H1 (cell line): ENCODE measurements around the gene ZMIZ1. TPM values are rescaled to one million over a fixed set of nuclear protein-coding genes. Genes with fewer than 3 reads are reported as not detected.

ENCODE experiments used
- CTCF ChIA-PET: fragments of 300-600 bp; sonication (Branson Sonifier 250); formaldehyde crosslinking; loops from one replicate; lab custom pipeline; 2021; ENCODE audit not compliant: partially characterized antibody; lab: Charles Lee
- POLR2A ChIA-PET: fragments of 300-600 bp; sonication (Branson Sonifier 250); formaldehyde crosslinking; loops from one replicate; lab custom pipeline; 2021; ENCODE audit warnings: inconsistent platforms; ENCODE audit not compliant: partially characterized antibody; lab: Charles Lee
- DNase-seq, 2 experiments: peaks; one replicate each; pipeline versions ENCODE4 v3.0.0 to v3.0.0-alpha.2; 2010 to 2022; ENCODE audit warnings: low spot score in 2 of 2, low read depth in 1 of 2, mixed read lengths in 1 of 2
- FAIRE-seq: peaks from 2 replicates; lab custom pipeline; 2011; peaks lifted over from hg19 to GRCh38; lab: Jason Lieb, UNC
- H2AFZ ChIP-seq: 2 replicates; pipeline ENCODE4 v1.8.1; 2012; ENCODE audit warnings: low read length, inconsistent platforms
- H2AK5ac ChIP-seq: 2 replicates; pipeline ENCODE4 v1.6.1; 2013; ENCODE audit warnings: low read depth, low read length
- H2BK120ac ChIP-seq: replicated peaks from 2 replicates; pipeline ENCODE3; 2013; ENCODE audit warnings: low read depth, low read length, inconsistent platforms
- H2BK12ac ChIP-seq: 2 replicates; pipeline ENCODE4 v1.6.1; 2013; ENCODE audit warnings: low read depth, low read length
- H2BK15ac ChIP-seq: 2 replicates; pipeline ENCODE4 v1.6.1; 2013; ENCODE audit warnings: low read length
- H2BK20ac ChIP-seq: 2 replicates; pipeline ENCODE4 v1.6.1; 2013; ENCODE audit warnings: low read length
- H2BK5ac ChIP-seq: 2 replicates; pipeline ENCODE4 v1.6.1; 2013; ENCODE audit warnings: low read depth, low read length
- H3K14ac ChIP-seq: 2 replicates; pipeline ENCODE4 v1.6.1; 2013; ENCODE audit warnings: inconsistent platforms; ENCODE audit not compliant: insufficient read length
- H3K18ac ChIP-seq: 2 replicates; pipeline ENCODE4 v1.6.1; 2013; ENCODE audit warnings: low read length; ENCODE audit errors: extremely low read depth
- H3K23ac ChIP-seq: 2 replicates; pipeline ENCODE4 v1.6.1; 2013; ENCODE audit warnings: inconsistent platforms; ENCODE audit not compliant: insufficient read length
- H3K23me2 ChIP-seq: 2 replicates; pipeline ENCODE4 v1.6.1; 2013; ENCODE audit warnings: low read depth, low read length
- H3K27ac ChIP-seq: 2 replicates; pipeline ENCODE4 v1.6.1; 2011; ENCODE audit warnings: low read depth, low read length, inconsistent platforms
- H3K27me3 ChIP-seq, 4 experiments: replicated peaks in 1 of 4; 1 replicate in 1 of 4; 2 replicates in 3 of 4; pipeline versions ENCODE4 v1.6.1 to v1.8.1; 2011 to 2013; ENCODE audit warnings: low read length in 3 of 4, mild to moderate bottlenecking in 3 of 4, inconsistent platforms in 2 of 4, mixed read lengths in 2 of 4, moderate library complexity in 1 of 4; ENCODE audit not compliant: control insufficient read depth in 3 of 4, insufficient read depth in 3 of 4; ENCODE audit errors: extremely low read depth in 1 of 4
- H3K36me3 ChIP-seq, 4 experiments: 2 replicates each; pipeline versions ENCODE4 v1.6.1 to v1.8.1; 2011 to 2013; ENCODE audit warnings: mild to moderate bottlenecking in 4 of 4, low read length in 3 of 4, moderate library complexity in 2 of 4, control low read depth in 1 of 4, inconsistent platforms in 1 of 4; ENCODE audit not compliant: insufficient read depth in 4 of 4, control insufficient read depth in 2 of 4
- H3K4ac ChIP-seq: replicated peaks from 2 replicates; pipeline ENCODE3; 2013; ENCODE audit warnings: low read length, low read depth, mixed read lengths, inconsistent platforms; ENCODE audit not compliant: insufficient read length
- H3K4me1 ChIP-seq, 4 experiments: replicated peaks in 1 of 4; 1 replicate in 1 of 4; 2 replicates in 3 of 4; pipeline versions ENCODE4 v1.6.1 to v1.8.1; 2011 to 2013; ENCODE audit warnings: low read length in 3 of 4, inconsistent platforms in 2 of 4, mixed read lengths in 1 of 4; ENCODE audit not compliant: insufficient read depth in 4 of 4, control insufficient read depth in 3 of 4
- H3K4me2 ChIP-seq, 2 experiments: 2 replicates each; pipeline versions ENCODE4 v1.6.1 to v1.8.1; 2011 to 2013; ENCODE audit warnings: low read depth in 2 of 2, low read length in 2 of 2, control low read depth in 1 of 2, inconsistent platforms in 1 of 2, mild to moderate bottlenecking in 1 of 2; ENCODE audit not compliant: insufficient read depth in 1 of 2
- H3K4me3 ChIP-seq, 4 experiments: fragments of 200-600, 300-600 bp in 1 of 4; sonication (generic), shearing (Covaris generic), sonication (Bioruptor Twin) in 1 of 4; 2 replicates each; pipeline versions ENCODE4 v1.5.1 to v1.8.1; 2011 to 2016; ENCODE audit warnings: low read length in 4 of 4, low read depth in 3 of 4, control low read depth in 2 of 4, inconsistent platforms in 2 of 4, mild to moderate bottlenecking in 2 of 4, mixed read lengths in 1 of 4, moderate library complexity in 1 of 4; ENCODE audit not compliant: insufficient read depth in 2 of 4; ENCODE audit errors: extremely low read depth in 1 of 4
- H3K56ac ChIP-seq: replicated peaks from 2 replicates; pipeline ENCODE3; 2013; ENCODE audit warnings: low read depth, mild to moderate bottlenecking, mixed read lengths, low read length, inconsistent platforms; ENCODE audit not compliant: insufficient read length
- H3K79me1 ChIP-seq: 2 replicates; pipeline ENCODE4 v1.6.1; 2013; ENCODE audit warnings: low read depth, low read length, control low read depth
- H3K79me2 ChIP-seq, 2 experiments: 2 replicates each; pipeline versions ENCODE4 v1.6.1 to v1.8.1; 2012 to 2013; ENCODE audit warnings: low read length in 2 of 2, mild to moderate bottlenecking in 2 of 2, inconsistent platforms in 1 of 2; ENCODE audit not compliant: insufficient read depth in 2 of 2, control insufficient read depth in 1 of 2
- H3K9ac ChIP-seq, 4 experiments: replicated peaks in 1 of 4; 1 replicate in 1 of 4; 2 replicates in 3 of 4; pipeline versions ENCODE4 v1.6.1 to v1.8.1; 2011 to 2013; ENCODE audit warnings: low read depth in 3 of 4, low read length in 3 of 4, control low read depth in 2 of 4, mild to moderate bottlenecking in 2 of 4, moderate library complexity in 2 of 4, inconsistent platforms in 1 of 4; ENCODE audit errors: extremely low read depth in 1 of 4
- H3K9me3 ChIP-seq, 2 experiments: 2 replicates each; pipeline versions ENCODE4 v1.6.1 to v1.8.1; 2012 to 2013; ENCODE audit warnings: mild to moderate bottlenecking in 2 of 2, moderate library complexity in 2 of 2, control low read depth in 1 of 2, inconsistent platforms in 1 of 2, low read depth in 1 of 2, low read length in 1 of 2, mixed read lengths in 1 of 2; ENCODE audit not compliant: insufficient read depth in 2 of 2
- H4K20me1 ChIP-seq, 2 experiments: replicated peaks in 1 of 2; 2 replicates each; pipeline versions ENCODE3 to v1.8.1; 2011 to 2013; ENCODE audit warnings: inconsistent platforms in 2 of 2, low read length in 2 of 2, mild to moderate bottlenecking in 1 of 2; ENCODE audit not compliant: insufficient read depth in 2 of 2, control insufficient read depth in 1 of 2
- H4K5ac ChIP-seq: 2 replicates; pipeline ENCODE4 v1.6.1; 2013; ENCODE audit warnings: low read length, low read depth, mixed read lengths, inconsistent platforms; ENCODE audit not compliant: insufficient read length
- H4K8ac ChIP-seq: 2 replicates; pipeline ENCODE4 v1.8.0; 2013; ENCODE audit warnings: mild to moderate bottlenecking, moderate library complexity, low read length, inconsistent platforms; ENCODE audit not compliant: insufficient read depth; ENCODE audit errors: extremely low read depth
- H4K91ac ChIP-seq: replicated peaks from 2 replicates; pipeline ENCODE3; 2013; ENCODE audit warnings: low read length, mixed read lengths, inconsistent platforms; ENCODE audit not compliant: insufficient read length
- CHD1 ChIP-seq: IDR thresholded peaks from 2 replicates; pipeline ENCODE4 v1.6.1; 2012; ENCODE audit warnings: low read depth, low read length, improper control_type of control experiment
- FOSL1 ChIP-seq: IDR thresholded peaks from 2 replicates; pipeline ENCODE4 v1.6.1; 2011; ENCODE audit warnings: mild to moderate bottlenecking, low read depth, low read length, moderate library complexity; ENCODE audit not compliant: insufficient read depth
- SIX5 ChIP-seq: IDR thresholded peaks from 2 replicates; pipeline ENCODE4 v1.6.1; 2011; ENCODE audit warnings: mild to moderate bottlenecking, low read depth, low read length
- ZNF274 ChIP-seq: IDR thresholded peaks from 2 replicates; pipeline ENCODE4 v1.7.0; 2012; ENCODE audit warnings: low read length, borderline replicate concordance; ENCODE audit errors: extremely low read depth
- WGBS, 2 experiments: shearing (Covaris generic) in 1 of 2; methylation state at CpG; one replicate each; pipeline versions ENCODE4 v1.1.6 to v1.1.7; 2013 to 2015; ENCODE audit warnings: low lambda C conversion rate in 2 of 2, mixed read lengths in 2 of 2, inconsistent platforms in 1 of 2, low coverage in 1 of 2, missing lambda C conversion rate in 1 of 2; ENCODE audit not compliant: insufficient replicate concordance in 2 of 2, insufficient coverage in 1 of 2, insufficient read length in 1 of 2; ENCODE audit errors: extremely low coverage in 1 of 2, missing lambda C conversion rate in 1 of 2; 5-methylcytosine and 5-hydroxymethylcytosine counted together
- polyA plus RNA-seq, 7 experiments: library from polyadenylated mRNA; depleted of rRNA in 3 of 7; stranded (reverse) in 5 of 7; unstranded in 2 of 7; fragments of >200 nt in 5 of 7; fragments of 200-250 nt in 2 of 7; gene quantifications; 1 replicate in 5 of 7; 2 replicates in 1 of 7; 4 replicates in 1 of 7; pipeline versions ENCODE4 v1.2.1 to v1.2.3, GENCODE V29; 2011 to 2013; ENCODE audit warnings: missing spikeins in 2 of 7, mixed read lengths in 2 of 7
- total RNA-seq: library from RNA; stranded (reverse); fragmentation: NEBNext Ultra II Directional; extraction: Animal tissue kit (Norgen Biotek cat#: 25700); gene quantifications from 2 replicates; pipeline ENCODE4 v1.2.1, GENCODE V29; 2021

The ZMIZ1 gene
- total and polyA plus RNA-seq, 2 of the 8 experiments (the other 6 are each of a cell fraction or from before 2014, with no cell fraction given), result 8.1 to 28.0 TPM

GRCh38 chr10:79280956-79281355 is 212.2 kb downstream of the ZMIZ1 start:
- Histone ChIP-seq H2BK12ac (no peak overlapping the region), H2BK15ac (no peak overlapping the region), H3K4me3 (no peak overlapping the region), H3K4ac (no peak overlapping the region), H4K8ac (no peak overlapping the region), H3K4me1 (no peaks in the 10 kb centered on the region), H4K5ac (no peak overlapping the region), H3K27ac (no peak overlapping the region), H3K56ac (no peak overlapping the region), H3K4me2 (no peak overlapping the region), H3K79me2 (no peaks in the 10 kb centered on the region)
- no peak for FAIRE-seq
- WGBS, 2 experiments, result 88% methylated on average over 6 of the region's 6 CpGs; no CpG with 5 or more reads in 1 of the 2 experiments
- TF ChIP-seq ZNF274 (no peak), CHD1 (no peak), SIX5 (no peak), FOSL1 (no peak)
- TF ChIP-seq, all 59 proteins: peak for 0
- no peak overlapping the region for H2BK120ac ChIP-seq
- no peak overlapping the region for H2AK5ac ChIP-seq
- H4K91ac ChIP-seq, result no peak overlapping the region
- H4K20me1 ChIP-seq, result peaks cover 0 to 3% of the 10 kb centered on the region in 2 experiments
- H3K9me3 ChIP-seq, result peaks cover 0 to 10% of the 10 kb centered on the region in 2 experiments; a peak in 1 of 4 replicates
- H2BK5ac ChIP-seq, result no peak overlapping the region
- H3K27me3 ChIP-seq, result no peaks in the 10 kb centered on the region
- POLR2A ChIA-PET, result no interaction called here
- H2BK20ac ChIP-seq, result no peak overlapping the region
- no peak overlapping the region for H3K14ac ChIP-seq
- no peak for DNase-seq
- H3K18ac ChIP-seq, result no peak overlapping the region
- H3K36me3 ChIP-seq, result peaks cover 0 to 13% (median 5%) of the 10 kb centered on the region in 4 experiments; a peak in 5 of 8 replicates
- no peak overlapping the region for H2AFZ ChIP-seq
- CTCF ChIA-PET, result interaction anchor here (0.8 to 1.6 kb wide), 4 partner anchors 10 to 120 kb away, joined by 3 to 5 read pairs (median 3); no protein-coding TSS in a partner anchor
- H3K79me1 ChIP-seq, result no peaks in the 10 kb centered on the region
- H3K23ac ChIP-seq, result no peak overlapping the region
- H3K23me2 ChIP-seq, result no peaks in the 10 kb centered on the region
- H3K9ac ChIP-seq, result no peak overlapping the region; a peak in 1 of 7 replicates
